Mucosa of descending colon (tissue), 3 donors: ENCODE results near the gene RHEX. TPM values are rescaled to one million over a fixed set of nuclear protein-coding genes. Genes with fewer than 3 reads are reported as not detected.

Source experiments
- ATAC-seq: fragments of 200-7000 bp; cut with Tn5 transposase; one replicate; pipeline ENCODE4 v1.9.1; 2020; ENCODE audit warnings: mild to moderate bottlenecking, moderate library complexity
- DNase-seq, 3 donors: peaks; one replicate each; pipeline ENCODE4 v3.0.0-alpha.2; 2020
- H3K36me3 ChIP-seq: fragments of 200-600 bp; one replicate; pipeline ENCODE4 v1.8.0; 2021; ENCODE audit warnings: low read depth, mild to moderate bottlenecking
- H3K4me1 ChIP-seq: fragments of 200-600 bp; one replicate; pipeline ENCODE4 v1.8.0; 2021; ENCODE audit warnings: low read depth, mild to moderate bottlenecking
- H3K4me3 ChIP-seq: fragments of 200-600 bp; one replicate; pipeline ENCODE4 v1.8.0; 2021; ENCODE audit warnings: mild to moderate bottlenecking
- H3K9me3 ChIP-seq: fragments of 200-600 bp; one replicate; pipeline ENCODE4 v1.8.0; 2021; ENCODE audit warnings: mild to moderate bottlenecking
- CTCF ChIP-seq: fragments of 200-600 bp; IDR thresholded peaks from one replicate; pipeline ENCODE4 v1.8.0; 2022; ENCODE audit warnings: antibody characterized with exemption, mild to moderate bottlenecking
- intact Hi-C, 2 donors: fragments of 100-400 bp; cut with DNase I in 1 of 2; cut with micrococcal nuclease in 1 of 2; formaldehyde crosslinking; loops; one replicate each; pipeline versions ENCODE4 v1.11.0 to v1.11.1; 2022; cut with DNase I, micrococcal nuclease
- total RNA-seq, 3 donors: library from RNA; stranded (reverse); fragmentation: NEBNext Ultra II Directional in 2 of 3; extraction: Animal tissue kit (Norgen Biotek cat#: 25700) in 2 of 3; gene quantifications; one replicate each; pipeline versions ENCODE4 v1.2.1 to v1.2.4, GENCODE V29; 2021 to 2023
- donor health status: DM: no; HTN: no; CAD: no; lungs with moderate emphysema.
- donor health status: DM: no; HTN: no; CAD: no.
- donor health status: DM: no; HTN: yes; CAD: no.

The RHEX gene
- total RNA-seq, 3 donors from 2014 or later, result 0.38 to 4.8 (median 3.9) TPM

- ATAC-seq (no peak), DNase-seq (no peak)
- intact Hi-C loops, result loop anchor here (10.0 kb wide), 3 partner anchors 116 to 306 kb away; no protein-coding TSS in a partner anchor
Measured at GRCh38 chr1:206100226-206100815, 47.3 kb downstream of the RHEX start.

GRCh38 chr1:206101351-206102045 is 48.5 kb downstream of the RHEX start:
- Histone ChIP-seq H3K36me3 (no peaks in the 10 kb centered on the region), H3K4me1 (no peaks in the 10 kb centered on the region), H3K4me3 (no peak overlapping the region), H3K9me3 (no peaks in the 10 kb centered on the region)
- no peak for DNase-seq
- TF ChIP-seq CTCF, result no peak
- intact Hi-C loops, result loop anchor here (10.0 kb wide), 3 partner anchors 117 to 307 kb away; no protein-coding TSS in a partner anchor
- ATAC-seq, result no peak

More at GRCh38 chr1:206100226-206100815, 47.3 kb downstream of the RHEX start:
- H3K4me3 ChIP-seq, result no peak overlapping the region
- no peak for TF ChIP-seq CTCF
- H3K36me3 ChIP-seq, result no peaks in the 10 kb centered on the region
- no peaks in the 10 kb centered on the region for H3K4me1 ChIP-seq
- no peaks in the 10 kb centered on the region for H3K9me3 ChIP-seq

GRCh38 chr1:206102292-206102936 is 49.4 kb downstream of the RHEX start:
- TF ChIP-seq CTCF, result no peak

GRCh38 chr1:206103979-206104378 is 51.0 kb downstream of the RHEX start:
- ATAC-seq (no peak), DNase-seq (no peak)
- intact Hi-C loops, result loop anchor here (10.0 kb wide), 3 partner anchors 119 to 309 kb away; no protein-coding TSS in a partner anchor
- Histone ChIP-seq H3K4me3 (no peak overlapping the region), H3K36me3 (no peaks in the 10 kb centered on the region), H3K4me1 (no peaks in the 10 kb centered on the region), H3K9me3 (no peaks in the 10 kb centered on the region)
- no peak for TF ChIP-seq CTCF

More at GRCh38 chr1:206102292-206102936, 49.4 kb downstream of the RHEX start:
- ATAC-seq (no peak), DNase-seq (no peak)
- Histone ChIP-seq H3K4me1 (no peaks in the 10 kb centered on the region), H3K4me3 (no peak overlapping the region), H3K36me3 (no peaks in the 10 kb centered on the region), H3K9me3 (no peaks in the 10 kb centered on the region)
- intact Hi-C loops, result loop anchor here (10.0 kb wide), 3 partner anchors 118 to 308 kb away; no protein-coding TSS in a partner anchor

- H3K4me1 ChIP-seq, result no peaks in the 10 kb centered on the region
- no peaks in the 10 kb centered on the region for H3K36me3 ChIP-seq
- ATAC-seq, result no peak
- no peak for DNase-seq
- H3K9me3 ChIP-seq, result no peaks in the 10 kb centered on the region
- H3K4me3 ChIP-seq, result no peak overlapping the region
- no peak for TF ChIP-seq CTCF
- intact Hi-C loops, result loop anchor here (5.0 to 10.0 kb wide), 4 partner anchors 121 to 311 kb away; no protein-coding TSS in a partner anchor
Measured at GRCh38 chr1:206105464-206105995, 52.6 kb downstream of the RHEX start.
